Endothelial cell of umbilical vein (primary cell): Measurements from ENCODE around the gene HES1. TPM values are rescaled to one million over a fixed set of nuclear protein-coding genes. Genes with fewer than 3 reads are reported as not detected.

ENCODE experiments used
- BruUV-seq: library from RNA; stranded (reverse); fragments of 400-500 nt; replicated peaks from 2 replicates; lab custom pipeline; 2021; lab: Mats Ljungman, UMichigan
- CTCF ChIA-PET: fragments of 300-600, 350-600 bp; sonication (Branson Sonifier 250); formaldehyde crosslinking; loops from one replicate; lab custom pipeline; 2021; ENCODE audit warnings: antibody characterized with exemption, inconsistent platforms; lab: Charles Lee
- POLR2A ChIA-PET: fragments of 300-600, 350-600 bp; sonication (Branson Sonifier 250); formaldehyde crosslinking; loops from one replicate; lab custom pipeline; 2021; ENCODE audit warnings: antibody characterized with exemption, inconsistent platforms; lab: Charles Lee
- DNase-seq: peaks from one replicate; pipeline ENCODE4 v3.0.0-alpha.2; 2011; ENCODE audit warnings: low read depth, low spot score
- FAIRE-seq: peaks from 2 replicates; lab custom pipeline; 2011; peaks lifted over from hg19 to GRCh38; lab: Jason Lieb, UNC
- H2AFZ ChIP-seq: 2 replicates; pipeline ENCODE4 v1.6.0; 2012; ENCODE audit warnings: low read depth, low read length, control low read depth, inconsistent platforms
- H3K27ac ChIP-seq: 2 replicates; pipeline ENCODE4 v1.5.1; 2011; ENCODE audit warnings: low read depth, mild to moderate bottlenecking, control low read depth, low read length, moderate library complexity; ENCODE audit not compliant: insufficient read depth
- H3K27me3 ChIP-seq, 2 experiments: 2 replicates each; pipeline versions ENCODE4 v1.6.0 to v1.6.1; 2011; ENCODE audit warnings: low read length in 2 of 2, mixed read lengths in 1 of 2; ENCODE audit not compliant: control insufficient read depth in 2 of 2, insufficient read depth in 2 of 2
- H3K36me3 ChIP-seq, 2 experiments: 2 replicates in 1 of 2; 3 replicates in 1 of 2; pipeline ENCODE4 v1.5.1; 2011; ENCODE audit warnings: low read length in 2 of 2, mild to moderate bottlenecking in 1 of 2, moderate library complexity in 1 of 2; ENCODE audit not compliant: control insufficient read depth in 2 of 2, insufficient read depth in 2 of 2; ENCODE audit errors: extremely low read depth in 1 of 2
- H3K4me1 ChIP-seq: 3 replicates; pipeline ENCODE4 v1.5.1; 2011; ENCODE audit warnings: mild to moderate bottlenecking, low read length; ENCODE audit not compliant: control insufficient read depth, insufficient read depth; ENCODE audit errors: extremely low read depth
- H3K4me2 ChIP-seq: 2 replicates; pipeline ENCODE4 v1.6.1; 2011; ENCODE audit warnings: low read length, control low read depth, mixed read lengths; ENCODE audit not compliant: insufficient read depth
- H3K4me3 ChIP-seq, 3 experiments: fragments of 200-600 bp in 1 of 3; sonication (generic), shearing (Covaris generic) in 1 of 3; replicated peaks in 1 of 3; 2 replicates each; pipeline ENCODE4 v1.5.1; 2011 to 2016; ENCODE audit warnings: control low read depth in 3 of 3, low read length in 3 of 3, mild to moderate bottlenecking in 2 of 3, inconsistent platforms in 1 of 3, low read depth in 1 of 3, moderate library complexity in 1 of 3; ENCODE audit not compliant: insufficient read depth in 1 of 3
- H3K79me2 ChIP-seq: 2 replicates; pipeline ENCODE4 v1.6.0; 2012; ENCODE audit warnings: low read length, inconsistent platforms; ENCODE audit not compliant: control insufficient read depth, insufficient read depth
- H3K9ac ChIP-seq: replicated peaks from 2 replicates; pipeline ENCODE3; 2011; ENCODE audit warnings: low read length, control low read depth; ENCODE audit not compliant: insufficient read depth; ENCODE audit errors: extremely low read depth
- H3K9me1 ChIP-seq: replicated peaks from 3 replicates; pipeline ENCODE4 v1.6.0; 2011; ENCODE audit warnings: mild to moderate bottlenecking, low read length; ENCODE audit not compliant: control insufficient read depth, insufficient read depth; ENCODE audit errors: extremely low read depth
- H3K9me3 ChIP-seq: replicated peaks from 2 replicates; pipeline ENCODE4 v1.5.1; 2012; ENCODE audit warnings: low read length, inconsistent platforms; ENCODE audit not compliant: control insufficient read depth, insufficient read depth
- H4K20me1 ChIP-seq: replicated peaks from 2 replicates; pipeline ENCODE3; 2011; ENCODE audit warnings: mild to moderate bottlenecking, low read length; ENCODE audit not compliant: control insufficient read depth, insufficient read depth; ENCODE audit errors: extremely low read depth
- CTCF ChIP-seq, 2 donors: IDR thresholded peaks; 1 replicate in 1 of 2; 2 replicates in 1 of 2; pipeline ENCODE4 v1.5.1; 2011; ENCODE audit warnings: low read length in 2 of 2, mild to moderate bottlenecking in 2 of 2, moderate library complexity in 2 of 2, control low read depth in 1 of 2, inconsistent platforms in 1 of 2, low read depth in 1 of 2; ENCODE audit not compliant: insufficient read depth in 1 of 2; ENCODE audit errors: extremely low read depth in 1 of 2
- EZH2 ChIP-seq: IDR thresholded peaks from 2 replicates; pipeline ENCODE4 v1.6.1; 2012; ENCODE audit warnings: borderline replicate concordance, low read depth, mild to moderate bottlenecking, moderate library complexity, low read length, inconsistent platforms; ENCODE audit not compliant: severe bottlenecking
- FOS ChIP-seq: IDR thresholded peaks from 2 replicates; pipeline ENCODE4 v1.6.1; 2011; ENCODE audit warnings: mild to moderate bottlenecking, low read length, moderate library complexity, borderline replicate concordance; ENCODE audit not compliant: insufficient read depth
- GATA2 ChIP-seq: IDR thresholded peaks from 2 replicates; pipeline ENCODE4 v1.7.0; 2011; ENCODE audit warnings: low read depth, mild to moderate bottlenecking, moderate library complexity, mixed read lengths, low read length; ENCODE audit not compliant: insufficient read length, insufficient read depth
- JUN ChIP-seq: IDR thresholded peaks from 2 replicates; pipeline ENCODE4 v1.6.1; 2011; ENCODE audit warnings: borderline replicate concordance, low read depth; ENCODE audit not compliant: insufficient read length, insufficient read depth
- MAX ChIP-seq: IDR thresholded peaks from 2 replicates; pipeline ENCODE4 v1.6.1; 2011; ENCODE audit not compliant: insufficient read depth, insufficient read length
- MYC ChIP-seq: IDR thresholded peaks from one replicate; pipeline ENCODE4 v1.6.1; 2011; ENCODE audit warnings: mild to moderate bottlenecking, low read depth, low read length
- POLR2A ChIP-seq: IDR thresholded peaks from 2 replicates; pipeline ENCODE4 v1.6.1; 2012; ENCODE audit warnings: low read depth, mild to moderate bottlenecking, control low read depth, low read length
- POLR2AphosphoS5 ChIP-seq: IDR thresholded peaks from 2 replicates; pipeline ENCODE4 v1.6.1; 2012; ENCODE audit warnings: low read depth, mild to moderate bottlenecking, control low read depth, low read length, moderate library complexity; ENCODE audit not compliant: insufficient read depth
- dilution Hi-C: fragments of 300-500 bp; cut with MboI; formaldehyde crosslinking; loops from one replicate; pipeline ENCODE4 v1.15.0; 2019; ENCODE audit warnings: low sequenced_read_pairs; ENCODE audit not compliant: extremely low pct_ligation_motif_present
- intact Hi-C: fragments of 100-400 bp; cut with micrococcal nuclease; formaldehyde crosslinking; loops from one replicate; pipeline ENCODE4 v1.10.0; 2022
- polyA plus RNA-seq, 4 experiments: library from polyadenylated mRNA; depleted of rRNA in 3 of 4; stranded (reverse) in 3 of 4; unstranded in 1 of 4; fragments of >200 nt; gene quantifications; 2 replicates each; pipeline versions ENCODE4 v1.2.1 to v1.2.3, GENCODE V29; 2011 to 2012; ENCODE audit warnings: missing spikeins in 1 of 4
- total RNA-seq: library from RNA; stranded (reverse); gene quantifications from 2 replicates; pipeline ENCODE4 v1.2.3, GENCODE V29; 2021

HES1 gene
- total and polyA plus RNA-seq, 2 donors (not counting 3 experiments of a cell fraction or from before 2014, with no cell fraction given): 42.0 to 210 TPM

- H2AFZ ChIP-seq: no peak overlapping the region
- no peaks in the 10 kb centered on the region for H3K9me1 ChIP-seq
- TF ChIP-seq POLR2AphosphoS5 (no peak), MAX (no peak), EZH2 (no peak), POLR2A (no peak), GATA2 (no peak), MYC (no peak), CTCF (IDR thresholded peaks at IDR 0.05; ENCODE audit: extremely low read depth in 1 of 2, insufficient read depth in 1 of 2, low read depth in 1 of 2, low read length in 2 of 2) (no peak), FOS (no peak), JUN (no peak)
- peaks cover 8% of the 10 kb centered on the region for H3K4me1 ChIP-seq
- no peaks in the 10 kb centered on the region for H4K20me1 ChIP-seq
- FAIRE-seq (no peak), DNase-seq (no peak)
- H3K9ac ChIP-seq: no peak overlapping the region
- H3K4me2 ChIP-seq: no peak overlapping the region
- H3K27me3 ChIP-seq: no peaks in the 10 kb centered on the region
- no peaks in the 10 kb centered on the region for H3K79me2 ChIP-seq
- dilution Hi-C loops (no loop called here), intact Hi-C loops (no loop called here)
- H3K36me3 ChIP-seq: no peaks in the 10 kb centered on the region
- BruUV-seq: no TSS peak
- H3K4me3 ChIP-seq: no peak overlapping the region
- POLR2A ChIA-PET: no interaction called here
- no peak overlapping the region for H3K27ac ChIP-seq
- CTCF ChIA-PET: interaction anchor here (1.9 kb wide), 1 partner anchor 141 kb away, joined by 5 read pairs; no protein-coding TSS in a partner anchor
- no peaks in the 10 kb centered on the region for H3K9me3 ChIP-seq
Observed at GRCh38 chr3:194174406-194174805, 38.5 kb downstream of the HES1 start.
